Measurements from ENCODE around the gene NDUFS4. TPM values are rescaled to one million over a fixed set of nuclear protein-coding genes. Genes with fewer than 3 reads are reported as not detected.

Gene NDUFS4
- total RNA-seq, 4 donors from 2014 or later, result 79.5 to 158 (median 115) TPM

DNA sequence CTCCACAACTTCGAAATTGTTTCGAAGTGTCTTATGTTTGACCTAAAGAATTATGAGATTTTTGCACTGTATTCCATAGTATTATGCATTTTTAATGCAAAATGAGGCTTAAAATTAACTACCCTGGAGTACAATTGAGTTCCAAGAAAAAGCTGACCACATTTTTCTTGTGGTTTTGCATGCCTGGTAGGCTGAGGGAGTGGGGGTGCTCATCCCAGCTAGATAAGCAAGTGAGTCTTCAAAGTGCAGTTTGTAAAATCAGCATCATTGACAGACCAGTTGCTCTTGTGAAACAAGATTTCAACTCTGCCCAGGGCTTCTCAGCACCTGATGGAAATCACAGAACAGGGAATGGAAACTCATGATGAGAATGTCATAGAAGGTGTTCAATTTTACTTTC lies 17.0 kb upstream of the NDUFS4 start:
- no peak for TF ChIP-seq CTCF (IDR thresholded peaks at IDR 0.05; ENCODE audit: low read depth)

- no peak for TF ChIP-seq CTCF (IDR thresholded peaks at IDR 0.05; ENCODE audit: low read depth)
Measured at GRCh38 chr5:53545744-53546143, 14.7 kb upstream of the NDUFS4 start.

GRCh38 chr5:53547226-53547625 lies 13.2 kb upstream of the NDUFS4 start:
- TF ChIP-seq CTCF (IDR thresholded peaks at IDR 0.05; ENCODE audit: low read depth), result no peak

DNA sequence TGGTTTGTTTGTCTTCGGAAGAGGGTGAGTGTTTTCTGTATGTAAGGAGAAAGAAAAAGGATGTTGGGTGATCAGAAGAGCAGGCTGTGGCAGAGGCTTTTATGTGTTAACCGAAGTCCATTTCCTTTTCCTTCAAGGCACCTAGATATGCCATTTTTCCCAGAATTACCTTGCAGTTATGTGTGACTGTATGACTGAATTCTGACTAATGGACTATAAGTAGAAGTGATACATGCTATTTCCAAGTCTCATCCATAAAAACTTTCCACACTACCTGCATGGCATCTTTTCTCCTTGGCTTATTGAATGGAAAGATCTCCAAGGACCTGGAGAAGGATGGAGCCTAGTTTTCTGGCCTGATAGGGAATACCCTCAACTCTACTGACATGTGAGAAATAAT lies 10.6 kb upstream of the NDUFS4 start:
- TF ChIP-seq CTCF (IDR thresholded peaks at IDR 0.05; ENCODE audit: low read depth), result no peak

GRCh38 chr5:53552561-53552960 lies 7.9 kb upstream of the NDUFS4 start:
- no peak for TF ChIP-seq CTCF (IDR thresholded peaks at IDR 0.05; ENCODE audit: low read depth)

DNA sequence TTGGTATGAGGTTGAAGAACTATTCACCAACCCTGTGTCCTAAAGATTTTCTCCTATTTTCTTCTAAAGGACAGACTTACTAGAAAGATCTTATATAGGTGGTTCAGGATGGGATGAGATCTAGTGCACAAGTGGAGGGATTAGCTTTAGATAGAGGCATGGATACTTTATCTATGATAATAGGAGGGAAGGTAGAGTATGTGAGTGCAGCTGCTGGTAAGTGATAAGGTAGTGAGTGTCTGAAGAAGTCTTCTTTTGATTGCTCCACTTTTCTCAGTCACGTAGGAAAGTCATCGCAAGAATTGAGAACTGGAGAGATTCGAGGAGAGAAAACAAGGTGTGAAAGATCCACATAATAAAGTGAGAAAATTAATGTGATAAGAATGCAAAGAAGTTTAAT lies 6.0 kb upstream of the NDUFS4 start:
- no peak for TF ChIP-seq CTCF (IDR thresholded peaks at IDR 0.05; ENCODE audit: low read depth)

GRCh38 chr5:53555160-53555559 lies 5.3 kb upstream of the NDUFS4 start:
- TF ChIP-seq CTCF (IDR thresholded peaks at IDR 0.05; ENCODE audit: low read depth), result no peak

All from subcutaneous adipose tissue (tissue), 4 donors.